Measurements from ENCODE around the gene KCNJ14. TPM values are rescaled to one million over a fixed set of nuclear protein-coding genes. Genes with fewer than 3 reads are reported as not detected.

KCNJ14 gene
- total and polyA plus RNA-seq, 9 donors = 0.48 to 2.2 (median 1.4) TPM

GRCh38 chr19:48498595-48499311, 43.4 kb downstream of the KCNJ14 start:
- peaks cover 2% of the 10 kb centered on the region for H3K27me3 ChIP-seq
- no peaks in the 10 kb centered on the region for H3K36me3 ChIP-seq
- H3K9me3 ChIP-seq = no peaks in the 10 kb centered on the region
- DNase-seq = peak in 1 of 5 donors; percentile 30
- intact Hi-C loops (cut with DNase I) = loop anchor here in 2 of 4 donors (10.0 kb wide), 1 partner anchor 96 kb away; no protein-coding TSS in a partner anchor
- WGBS, 3 donors = 25 to 46% (median 28%) methylated on average over 29 to 59 of the region's 59 CpGs
- peaks cover 8% of the 10 kb centered on the region for H3K4me1 ChIP-seq (ENCODE audit: insufficient read depth)
- no peak for TF ChIP-seq POLR2A (IDR thresholded peaks at IDR 0.05)
- no peak for TF ChIP-seq CTCF (IDR thresholded peaks at IDR 0.05)
- TF ChIP-seq EP300 (IDR thresholded peaks at IDR 0.05) = no peak
- H3K27ac ChIP-seq = no peak overlapping the region
- no peak overlapping the region for H3K4me3 ChIP-seq

GRCh38 chr19:48499316-48500090, 44.1 kb downstream of the KCNJ14 start:
- Histone ChIP-seq H3K27ac (no peak overlapping the region), H3K27me3 (peaks cover 2% of the 10 kb centered on the region), H3K4me1 (ENCODE audit: insufficient read depth) (peaks cover 3% of the 10 kb centered on the region), H3K36me3 (no peaks in the 10 kb centered on the region), H3K4me3 (no peak overlapping the region), H3K9me3 (no peaks in the 10 kb centered on the region)
- DNase-seq = peak in 1 of 5 donors; percentile 25
- TF ChIP-seq CTCF (IDR thresholded peaks at IDR 0.05) = no peak
- TF ChIP-seq POLR2A (IDR thresholded peaks at IDR 0.05) = no peak
- no peak for TF ChIP-seq EP300 (IDR thresholded peaks at IDR 0.05)
- intact Hi-C loops (cut with DNase I) = loop anchor here in 2 of 4 donors (5.0 to 10.0 kb wide), 2 partner anchors 37 to 95 kb away; no protein-coding TSS in a partner anchor
- 35 to 63% (median 51%) methylated on average over 31 to 44 of the region's 44 CpGs for WGBS, 3 donors

GRCh38 chr19:48500830-48501493, 45.6 kb downstream of the KCNJ14 start:
- H3K27ac ChIP-seq = no peak overlapping the region
- H3K36me3 ChIP-seq = no peaks in the 10 kb centered on the region
- TF ChIP-seq EP300 (IDR thresholded peaks at IDR 0.05) (no peak), CTCF (IDR thresholded peaks at IDR 0.05) (no peak), POLR2A (IDR thresholded peaks at IDR 0.05) (no peak)
- WGBS, 3 donors = 34 to 51% (median 49%) methylated on average over 30 to 32 of the region's 32 CpGs
- H3K9me3 ChIP-seq = no peaks in the 10 kb centered on the region
- intact Hi-C loops (cut with DNase I) = loop anchor here in 1 of 4 donors (5.0 kb wide), 1 partner anchor 39 kb away; no protein-coding TSS in a partner anchor
- no peak overlapping the region for H3K4me3 ChIP-seq
- DNase-seq = peak in 1 of 5 donors; percentile 39
- peaks cover 3% of the 10 kb centered on the region for H3K4me1 ChIP-seq (ENCODE audit: insufficient read depth)
- peaks cover 2% of the 10 kb centered on the region for H3K27me3 ChIP-seq
